ENCODE data around the gene REEP1. TPM values are rescaled to one million over a fixed set of nuclear protein-coding genes. Genes with fewer than 3 reads are reported as not detected.

Gene REEP1
- total RNA-seq, 1 experiment from 2014 or later = 0.23 TPM

DNA sequence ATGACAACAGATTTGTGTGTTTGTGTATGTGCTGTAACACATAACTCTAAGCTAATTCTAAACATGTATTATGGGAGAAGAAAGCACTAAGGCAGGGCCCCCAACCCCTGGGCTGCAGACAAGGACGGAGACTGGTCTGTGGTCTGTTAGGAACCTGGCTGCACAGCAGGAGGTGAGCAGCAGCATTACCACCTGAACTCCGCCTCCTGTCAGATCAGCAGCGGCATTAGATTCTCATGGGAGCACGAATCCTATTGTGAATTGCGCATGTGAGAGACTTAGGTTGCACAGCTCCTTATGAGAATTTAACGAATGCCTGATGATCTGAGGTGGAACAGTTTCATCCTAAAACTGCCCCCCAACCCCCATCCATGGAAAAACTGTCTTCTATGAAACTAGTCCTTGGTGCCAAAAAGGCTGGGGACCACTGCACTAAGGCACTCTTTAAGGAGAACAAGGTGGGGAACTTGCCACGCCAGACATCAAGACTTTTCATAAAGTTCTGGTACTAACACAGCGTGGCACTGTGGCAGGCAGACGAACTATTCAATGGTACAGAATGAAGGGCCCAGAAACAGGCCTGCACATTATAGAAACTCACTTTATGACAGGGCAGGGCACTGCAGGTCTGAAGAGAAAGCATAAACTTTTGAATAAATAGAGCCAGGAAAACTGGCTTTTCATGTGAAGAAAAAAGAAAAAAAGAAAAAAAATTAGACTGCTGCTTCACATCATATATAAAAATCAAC is 14.0 kb downstream of the REEP1 start:
- no peak for TF ChIP-seq CTCF (IDR thresholded peaks at IDR 0.05)
- TF ChIP-seq, protein P1, sequence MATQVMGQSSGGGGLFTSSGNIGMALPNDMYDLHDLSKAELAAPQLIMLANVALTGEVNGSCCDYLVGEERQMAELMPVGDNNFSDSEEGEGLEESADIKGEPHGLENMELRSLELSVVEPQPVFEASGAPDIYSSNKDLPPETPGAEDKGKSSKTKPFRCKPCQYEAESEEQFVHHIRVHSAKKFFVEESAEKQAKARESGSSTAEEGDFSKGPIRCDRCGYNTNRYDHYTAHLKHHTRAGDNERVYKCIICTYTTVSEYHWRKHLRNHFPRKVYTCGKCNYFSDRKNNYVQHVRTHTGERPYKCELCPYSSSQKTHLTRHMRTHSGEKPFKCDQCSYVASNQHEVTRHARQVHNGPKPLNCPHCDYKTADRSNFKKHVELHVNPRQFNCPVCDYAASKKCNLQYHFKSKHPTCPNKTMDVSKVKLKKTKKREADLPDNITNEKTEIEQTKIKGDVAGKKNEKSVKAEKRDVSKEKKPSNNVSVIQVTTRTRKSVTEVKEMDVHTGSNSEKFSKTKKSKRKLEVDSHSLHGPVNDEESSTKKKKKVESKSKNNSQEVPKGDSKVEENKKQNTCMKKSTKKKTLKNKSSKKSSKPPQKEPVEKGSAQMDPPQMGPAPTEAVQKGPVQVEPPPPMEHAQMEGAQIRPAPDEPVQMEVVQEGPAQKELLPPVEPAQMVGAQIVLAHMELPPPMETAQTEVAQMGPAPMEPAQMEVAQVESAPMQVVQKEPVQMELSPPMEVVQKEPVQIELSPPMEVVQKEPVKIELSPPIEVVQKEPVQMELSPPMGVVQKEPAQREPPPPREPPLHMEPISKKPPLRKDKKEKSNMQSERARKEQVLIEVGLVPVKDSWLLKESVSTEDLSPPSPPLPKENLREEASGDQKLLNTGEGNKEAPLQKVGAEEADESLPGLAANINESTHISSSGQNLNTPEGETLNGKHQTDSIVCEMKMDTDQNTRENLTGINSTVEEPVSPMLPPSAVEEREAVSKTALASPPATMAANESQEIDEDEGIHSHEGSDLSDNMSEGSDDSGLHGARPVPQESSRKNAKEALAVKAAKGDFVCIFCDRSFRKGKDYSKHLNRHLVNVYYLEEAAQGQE (IDR thresholded peaks at IDR 0.05; ENCODE audit: insufficient read depth in 1 of 2, low read depth in 2 of 2, low read length in 1 of 2) = no peak
- no peak for TF ChIP-seq SIN3A (IDR thresholded peaks at IDR 0.05; ENCODE audit: borderline replicate concordance, insufficient read depth, low read depth, low read length)
- TF ChIP-seq POLR2AphosphoS5 (IDR thresholded peaks at IDR 0.05; ENCODE audit: low read depth, low read length) = no peak
- no peak for TF ChIP-seq TCF7L2 (IDR thresholded peaks at IDR 0.05; ENCODE audit: low read depth, low read length)
- ATAC-seq (no peak), DNase-seq (ENCODE audit: low read depth, low spot score) (no peak)
- BruUV-seq (replicated peaks) = no TSS peak
- in situ Hi-C loops (cut with HindIII; ENCODE audit: low pct_unique_long_range_greater_than_20kb, low sequenced_read_pairs) (no loop called here), intact Hi-C loops (cut with micrococcal nuclease; ENCODE audit: unreplicated experiment) (no loop called here)
- H3K4me1 ChIP-seq (ENCODE audit: control insufficient read depth, insufficient read depth, low read length) = no peaks in the 10 kb centered on the region
- no peak overlapping the region for H3K4me3 ChIP-seq (ENCODE audit: low read depth in 2 of 2, low read length in 2 of 2)
- ChIA-PET CTCF (no interaction called here), POLR2A (no interaction called here)
- H3K9me3 ChIP-seq (ENCODE audit: control insufficient read depth, insufficient read depth, low read depth, low read length) = no peaks in the 10 kb centered on the region
- no peak overlapping the region for H3K27ac ChIP-seq (ENCODE audit: low read length)
- H3K27me3 ChIP-seq (ENCODE audit: control insufficient read depth, insufficient read depth, low read length) = peaks cover 13% of the 10 kb centered on the region
- no peaks in the 10 kb centered on the region for H3K36me3 ChIP-seq (ENCODE audit: control insufficient read depth, insufficient read depth, low read length)

DNA sequence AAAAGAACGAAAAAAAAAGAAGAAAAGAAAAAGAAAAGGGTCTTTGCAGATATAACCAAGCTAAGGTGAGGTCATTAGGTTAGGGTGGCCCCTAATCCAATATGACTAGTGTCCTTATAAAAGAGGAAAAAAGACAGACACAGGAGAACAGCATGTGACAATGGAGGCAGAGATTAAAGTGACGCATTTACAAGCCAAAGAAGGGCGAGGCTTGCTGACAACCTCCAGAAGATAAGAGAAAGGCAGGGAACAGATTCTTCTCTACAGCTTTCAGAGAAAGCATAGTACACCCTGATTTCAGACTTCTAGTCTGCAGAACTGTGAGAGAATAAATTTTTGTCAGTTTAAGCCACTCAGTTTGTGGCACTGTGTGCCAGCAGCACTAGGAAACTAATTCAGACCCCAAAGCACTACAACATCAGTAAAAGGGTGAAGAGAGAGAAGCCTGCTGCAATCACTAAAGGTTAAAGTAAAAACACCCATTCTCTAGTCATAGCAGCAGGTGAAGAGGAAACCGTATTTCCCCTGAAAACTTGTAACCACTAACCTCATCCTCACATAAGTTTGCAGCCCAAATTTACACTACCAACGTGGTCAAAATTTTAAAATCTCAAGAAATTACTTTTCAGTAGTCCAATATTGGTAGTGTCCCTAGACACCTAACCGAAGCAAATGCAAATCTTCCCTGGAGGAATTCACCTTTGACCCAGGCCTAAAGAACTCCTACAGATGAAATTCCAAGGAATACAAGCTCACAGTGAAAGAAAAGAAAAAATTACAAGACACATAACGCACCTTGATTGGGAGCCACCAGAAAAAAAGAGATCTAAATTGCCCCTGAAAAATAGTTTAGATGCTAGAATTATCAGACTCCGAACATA is 17.5 kb downstream of the REEP1 start:
- ChIA-PET POLR2A (no interaction called here), CTCF (no interaction called here)
- no peak overlapping the region for H3K4me3 ChIP-seq (ENCODE audit: low read depth in 2 of 2, low read length in 2 of 2)
- H3K36me3 ChIP-seq (ENCODE audit: control insufficient read depth, insufficient read depth, low read length) = no peaks in the 10 kb centered on the region
- no peaks in the 10 kb centered on the region for H3K9me3 ChIP-seq (ENCODE audit: control insufficient read depth, insufficient read depth, low read depth, low read length)
- H3K27ac ChIP-seq (ENCODE audit: low read length) = no peak overlapping the region
- in situ Hi-C loops (cut with HindIII; ENCODE audit: low pct_unique_long_range_greater_than_20kb, low sequenced_read_pairs) = no loop called here
- TF ChIP-seq CTCF (IDR thresholded peaks at IDR 0.05) = no peak
- TF ChIP-seq TCF7L2 (IDR thresholded peaks at IDR 0.05; ENCODE audit: low read depth, low read length) = no peak
- TF ChIP-seq, protein P1 (IDR thresholded peaks at IDR 0.05; ENCODE audit: insufficient read depth in 1 of 2, low read depth in 2 of 2, low read length in 1 of 2) = no peak
- no peak for TF ChIP-seq SIN3A (IDR thresholded peaks at IDR 0.05; ENCODE audit: borderline replicate concordance, insufficient read depth, low read depth, low read length)
- TF ChIP-seq POLR2AphosphoS5 (IDR thresholded peaks at IDR 0.05; ENCODE audit: low read depth, low read length) = no peak
- BruUV-seq (replicated peaks) = no TSS peak
- H3K4me1 ChIP-seq (ENCODE audit: control insufficient read depth, insufficient read depth, low read length) = no peaks in the 10 kb centered on the region
- ATAC-seq (no peak), DNase-seq (ENCODE audit: low read depth, low spot score) (no peak)
- intact Hi-C loops (cut with micrococcal nuclease; ENCODE audit: unreplicated experiment) = no loop called here
- peaks cover 23% of the 10 kb centered on the region for H3K27me3 ChIP-seq (ENCODE audit: control insufficient read depth, insufficient read depth, low read length)

Measured in Panc1 (cell line).